Mesothelial cell of epicardium (in vitro differentiated cells): ENCODE results near the gene RPL13A. TPM values are rescaled to one million over a fixed set of nuclear protein-coding genes. Genes with fewer than 3 reads are reported as not detected.
A peak's percentile ranks its signal among the peaks of the same experiment; 100 is the strongest.

Experiments
- DNase-seq, 2 experiments: peaks; one replicate each; pipeline ENCODE4 v3.0.0; 2021; ENCODE audit warnings: low spot score in 2 of 2; ENCODE audit not compliant: unreplicated experiment in 2 of 2
- H3K27ac Mint-ChIP-seq: 2 replicates; pipeline ENCODE4 v1.8.0; 2021; ENCODE audit warnings: mixed read lengths
- H3K27me3 Mint-ChIP-seq: 2 replicates; pipeline ENCODE4 v1.8.0; 2021; ENCODE audit warnings: low read depth, mixed read lengths
- H3K36me3 Mint-ChIP-seq: 2 replicates; pipeline ENCODE4 v1.8.0; 2021; ENCODE audit warnings: mixed read lengths
- H3K4me1 Mint-ChIP-seq: 2 replicates; pipeline ENCODE4 v1.8.0; 2021; ENCODE audit warnings: mixed read lengths
- H3K4me3 Mint-ChIP-seq: 2 replicates; pipeline ENCODE4 v1.8.0; 2021; ENCODE audit warnings: mild to moderate bottlenecking, moderate library complexity, mixed read lengths
- H3K9me3 Mint-ChIP-seq: 2 replicates; pipeline ENCODE4 v1.8.0; 2021; ENCODE audit warnings: mixed read lengths
- CTCF ChIP-seq: fragments of 200-600 bp; sonication (generic); IDR thresholded peaks from one replicate; pipeline ENCODE4 v1.5.0; 2021; ENCODE audit warnings: antibody characterized with exemption; ENCODE audit not compliant: unreplicated experiment
- total RNA-seq: library from RNA; stranded (reverse); gene quantifications from 3 replicates; pipeline ENCODE4 v1.2.1, GENCODE V29; 2021

RPL13A gene
- total RNA-seq, 1 donor from 2014 or later = 2,869 TPM

- Mint-ChIP-seq H3K4me3 (no peak overlapping the region), H3K27me3 (no peaks in the 10 kb centered on the region), H3K4me1 (peaks cover 1% of the 10 kb centered on the region), H3K36me3 (peaks cover 37% of the 10 kb centered on the region), H3K27ac (no peak overlapping the region), H3K9me3 (no peaks in the 10 kb centered on the region)
- no peak for TF ChIP-seq CTCF
- no peak for DNase-seq
Observed at GRCh38 chr19:49520705-49521319, 33.4 kb downstream of the RPL13A start.

GRCh38 chr19:49524812-49525455 lies 37.5 kb downstream of the RPL13A start:
- Mint-ChIP-seq H3K36me3 (peaks cover 34% of the 10 kb centered on the region), H3K4me3 (no peak overlapping the region), H3K9me3 (no peaks in the 10 kb centered on the region), H3K4me1 (peaks cover 5% of the 10 kb centered on the region), H3K27ac (no peak overlapping the region), H3K27me3 (no peaks in the 10 kb centered on the region)
- no peak for DNase-seq
- TF ChIP-seq CTCF = no peak

GRCh38 chr19:49528211-49528771 lies 40.9 kb downstream of the RPL13A start:
- Mint-ChIP-seq H3K4me1 (peaks cover 10% of the 10 kb centered on the region), H3K27me3 (no peaks in the 10 kb centered on the region), H3K9me3 (no peaks in the 10 kb centered on the region), H3K27ac (peak overlapping the region; percentile 16), H3K4me3 (peak overlapping the region; percentile 63), H3K36me3 (peaks cover 29% of the 10 kb centered on the region)
- TF ChIP-seq CTCF = no peak
- DNase-seq = no peak

- no peak for DNase-seq
- peaks cover 20% of the 10 kb centered on the region for H3K4me1 Mint-ChIP-seq
Observed at GRCh38 chr19:49530708-49531107, 43.3 kb downstream of the RPL13A start.

More at GRCh38 chr19:49530708-49531107, 43.3 kb downstream of the RPL13A start:
- Mint-ChIP-seq H3K36me3 (peaks cover 15% of the 10 kb centered on the region), H3K9me3 (no peaks in the 10 kb centered on the region), H3K4me3 (no peak overlapping the region), H3K27me3 (peaks cover 10% of the 10 kb centered on the region), H3K27ac (no peak overlapping the region)
- no peak for TF ChIP-seq CTCF
